Measurements from ENCODE around the gene MZT2B. TPM values are rescaled to one million over a fixed set of nuclear protein-coding genes. Genes with fewer than 3 reads are reported as not detected.
"Not testable (repeated sequence)": the region's sequence is repeated elsewhere in the genome, so short reads cannot be mapped to it uniquely, and the experiment has no call there.

The MZT2B gene
- total RNA-seq, 1 donor from 2014 or later, result 86.1 TPM

DNA sequence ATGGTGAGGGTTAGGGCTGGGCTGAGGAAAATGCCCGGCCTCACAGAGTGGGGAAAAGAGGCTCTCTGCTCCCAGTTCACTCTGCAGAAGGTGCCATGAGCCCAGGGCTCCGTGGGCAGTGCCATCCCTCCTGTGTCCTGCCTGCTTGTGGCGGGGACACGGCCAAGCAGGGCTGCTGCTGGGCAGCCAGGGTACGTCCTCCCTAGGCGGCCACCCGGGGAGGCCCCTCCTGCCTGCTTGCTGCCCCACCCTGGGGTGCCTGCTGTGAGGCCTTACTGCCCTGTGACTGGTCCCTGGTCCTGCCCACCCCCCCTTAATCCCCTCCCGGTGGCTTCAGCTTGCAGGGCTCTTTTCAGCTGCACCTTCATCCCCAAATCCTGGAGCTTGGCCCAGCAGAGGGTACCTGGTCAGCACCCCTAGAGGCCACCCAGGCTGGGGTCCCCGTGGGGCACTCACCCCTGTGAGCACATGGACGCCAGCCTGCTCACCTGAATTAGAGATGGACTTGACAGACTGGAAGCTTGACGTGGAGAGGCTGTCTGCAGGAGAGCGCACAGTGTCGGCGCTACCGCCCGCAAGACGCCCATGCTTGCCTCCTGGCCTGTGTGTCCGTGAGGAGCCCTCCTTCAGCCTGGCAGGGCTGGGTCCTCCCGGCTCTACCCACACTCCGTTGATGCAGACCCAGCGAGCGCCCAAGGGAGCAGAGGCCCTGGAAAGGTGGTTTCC lies 40.3 kb upstream of the MZT2B start:
- not testable (repeated sequence) for H3K27ac ChIP-seq (ENCODE audit: low read depth, low read length)

DNA sequence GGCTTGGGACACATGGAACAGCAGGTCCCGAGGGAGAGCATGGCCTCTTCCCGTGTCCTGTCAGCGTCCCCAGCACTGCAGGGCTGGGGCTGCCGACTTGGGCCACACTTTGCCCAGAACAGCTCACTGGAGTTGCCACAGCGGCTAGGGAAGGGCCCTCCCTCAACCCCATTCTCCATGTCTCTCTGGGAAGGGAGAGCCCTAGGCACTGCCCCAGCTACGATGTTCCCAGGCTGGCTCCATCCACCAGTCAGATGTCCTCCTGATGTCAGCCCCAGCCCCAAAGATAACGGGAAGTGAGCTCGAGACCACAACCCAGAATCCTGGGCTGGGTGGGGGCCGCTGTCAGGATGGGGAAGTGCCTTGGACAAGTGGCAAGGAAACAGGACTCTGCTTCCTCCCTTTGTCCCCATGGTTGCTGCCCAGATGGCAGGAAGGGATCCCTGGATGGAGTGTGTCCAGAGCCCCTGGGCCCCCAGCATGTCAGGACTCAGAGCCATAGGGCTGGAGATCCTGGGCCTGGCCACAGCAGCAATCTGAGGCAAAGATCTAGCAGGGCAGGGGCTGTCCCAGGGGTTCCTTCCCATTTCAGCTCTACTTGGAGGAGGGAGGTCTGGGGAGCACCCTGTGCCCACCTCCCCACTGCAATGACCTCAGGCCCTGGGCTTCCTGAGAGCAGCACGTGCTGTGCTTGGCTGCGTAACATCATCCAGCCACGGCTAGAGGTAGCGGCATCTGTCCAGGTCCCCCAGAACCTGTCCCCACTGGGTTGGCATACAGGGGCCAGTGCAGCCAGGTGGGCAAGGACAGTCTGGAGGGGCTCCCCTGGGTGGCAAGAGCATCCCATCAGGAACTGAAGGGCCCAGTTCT lies 39.4 kb upstream of the MZT2B start:
- H3K4me3 ChIP-seq (ENCODE audit: low read length in 3 of 3); H3K27ac ChIP-seq (ENCODE audit: low read depth, low read length); H3K9me3 ChIP-seq (ENCODE audit: control insufficient read depth in 3 of 3, low read length in 3 of 3); H3K9ac ChIP-seq (ENCODE audit: low read depth in 1 of 3, low read length in 3 of 3); H3K27me3 ChIP-seq (ENCODE audit: control insufficient read depth in 3 of 3, insufficient read depth in 3 of 3, low read length in 3 of 3); H3K4me1 ChIP-seq (ENCODE audit: control insufficient read depth in 3 of 3, insufficient read depth in 3 of 3, low read length in 3 of 3); H3K36me3 ChIP-seq (ENCODE audit: control insufficient read depth in 3 of 3, insufficient read depth in 3 of 3, low read length in 3 of 3): not testable (repeated sequence)

More for the DNA sequence above, 40.3 kb upstream of the MZT2B start:
- H3K36me3 ChIP-seq (ENCODE audit: control insufficient read depth in 3 of 3, insufficient read depth in 3 of 3, low read length in 3 of 3); H3K9me3 ChIP-seq (ENCODE audit: control insufficient read depth in 3 of 3, low read length in 3 of 3); H3K4me1 ChIP-seq (ENCODE audit: control insufficient read depth in 3 of 3, insufficient read depth in 3 of 3, low read length in 3 of 3); H3K27me3 ChIP-seq (ENCODE audit: control insufficient read depth in 3 of 3, insufficient read depth in 3 of 3, low read length in 3 of 3); H3K4me3 ChIP-seq (ENCODE audit: low read length in 3 of 3); H3K9ac ChIP-seq (ENCODE audit: low read depth in 1 of 3, low read length in 3 of 3): not testable (repeated sequence)

DNA sequence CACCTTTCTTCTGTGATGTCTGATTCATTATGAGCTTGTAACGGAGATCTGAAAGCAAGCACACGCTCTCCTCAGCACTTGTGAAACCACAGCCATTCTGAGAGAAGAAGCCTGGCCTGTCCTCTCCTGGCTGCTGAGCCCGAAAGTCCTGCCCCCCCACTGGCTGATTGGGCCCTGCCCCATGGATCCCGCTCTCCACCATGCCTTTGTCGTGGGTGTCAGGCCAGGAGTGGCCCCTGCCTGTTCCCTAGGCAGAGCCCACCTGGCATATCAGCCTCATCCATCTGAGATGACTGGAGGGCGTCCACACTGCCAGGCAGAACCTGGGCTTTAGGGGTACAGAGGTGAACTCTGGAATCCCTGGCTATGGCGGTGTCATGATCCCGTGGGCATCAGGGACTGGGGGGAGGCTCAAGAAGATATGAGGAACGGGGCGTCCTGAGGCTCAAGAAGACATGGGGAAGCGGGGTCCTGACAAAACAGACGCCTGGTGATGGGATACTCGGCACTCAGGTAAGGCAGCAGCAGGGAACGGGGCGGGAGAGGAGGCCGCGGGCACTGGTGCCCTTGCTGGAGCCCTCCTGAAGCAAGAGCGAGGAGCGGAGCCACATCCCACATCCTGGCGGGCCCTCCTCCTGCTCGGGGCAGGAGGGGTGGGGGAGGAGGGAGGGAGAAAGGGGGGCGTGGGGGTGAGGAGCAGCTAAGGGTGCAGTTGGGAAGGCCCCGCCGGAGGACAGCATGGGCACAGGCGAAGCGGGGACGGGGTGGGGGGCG lies 38.6 kb upstream of the MZT2B start:
- not testable (repeated sequence) for H3K27ac ChIP-seq (ENCODE audit: low read depth, low read length); H3K9ac ChIP-seq (ENCODE audit: low read depth in 1 of 3, low read length in 3 of 3); H3K4me1 ChIP-seq (ENCODE audit: control insufficient read depth in 3 of 3, insufficient read depth in 3 of 3, low read length in 3 of 3); H3K27me3 ChIP-seq (ENCODE audit: control insufficient read depth in 3 of 3, insufficient read depth in 3 of 3, low read length in 3 of 3); H3K4me3 ChIP-seq (ENCODE audit: low read length in 3 of 3); H3K9me3 ChIP-seq (ENCODE audit: control insufficient read depth in 3 of 3, low read length in 3 of 3); H3K36me3 ChIP-seq (ENCODE audit: control insufficient read depth in 3 of 3, insufficient read depth in 3 of 3, low read length in 3 of 3)

DNA sequence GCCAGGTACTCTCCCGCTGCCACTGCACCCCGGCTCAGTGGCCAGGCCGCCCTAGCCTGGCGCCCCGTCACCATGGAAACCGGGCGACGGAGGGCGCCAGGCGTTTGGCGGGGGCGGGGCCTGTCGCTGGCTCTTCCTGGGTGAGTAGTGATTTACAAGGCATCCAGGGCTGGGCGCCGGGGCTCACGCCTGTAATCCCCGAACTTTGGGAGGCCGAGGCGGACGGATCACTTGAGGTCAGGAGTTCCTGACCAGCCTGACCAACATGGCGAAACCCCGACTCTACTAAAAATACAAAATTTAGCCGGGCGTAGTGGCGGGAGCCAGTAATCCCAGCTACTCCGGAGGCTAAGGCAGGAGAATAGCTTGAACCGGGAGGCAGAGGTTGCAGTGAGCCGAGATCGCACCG lies 37.1 kb upstream of the MZT2B start, which contains the start of gene CCDC74B:
Gene CCDC74B (minus strand): TSS at position 107 of the 409 bp plus-strand sequence. CDS start 116 bp downstream, outside the sequence.
- not testable (repeated sequence) for H3K4me3 ChIP-seq (ENCODE audit: low read length in 3 of 3); H3K4me1 ChIP-seq (ENCODE audit: control insufficient read depth in 3 of 3, insufficient read depth in 3 of 3, low read length in 3 of 3); H3K9me3 ChIP-seq (ENCODE audit: control insufficient read depth in 3 of 3, low read length in 3 of 3); H3K36me3 ChIP-seq (ENCODE audit: control insufficient read depth in 3 of 3, insufficient read depth in 3 of 3, low read length in 3 of 3); H3K9ac ChIP-seq (ENCODE audit: low read depth in 1 of 3, low read length in 3 of 3); H3K27me3 ChIP-seq (ENCODE audit: control insufficient read depth in 3 of 3, insufficient read depth in 3 of 3, low read length in 3 of 3); H3K27ac ChIP-seq (ENCODE audit: low read depth, low read length)

DNA sequence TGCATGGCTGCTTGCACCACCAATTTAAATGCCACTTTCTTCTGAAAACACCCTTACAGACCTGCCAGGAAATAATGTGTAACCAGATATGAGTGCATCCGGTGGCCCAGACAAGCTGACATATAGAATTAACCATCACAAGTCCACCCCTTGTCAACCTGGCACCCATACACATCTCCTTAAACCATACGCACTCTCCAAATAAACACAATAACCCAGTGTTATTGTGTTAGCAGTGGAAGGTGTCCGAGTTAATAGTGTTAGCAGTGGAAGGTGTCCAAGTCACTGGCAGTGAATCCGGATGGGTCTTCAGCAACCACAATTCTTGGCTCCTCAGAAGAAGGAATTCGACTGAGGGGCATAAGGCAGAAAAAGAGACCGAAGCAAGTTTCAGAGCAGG lies 33.5 kb upstream of the MZT2B start:
- H3K9me3 ChIP-seq (ENCODE audit: control insufficient read depth in 3 of 3, low read length in 3 of 3); H3K27me3 ChIP-seq (ENCODE audit: control insufficient read depth in 3 of 3, insufficient read depth in 3 of 3, low read length in 3 of 3); H3K4me3 ChIP-seq (ENCODE audit: low read length in 3 of 3); H3K4me1 ChIP-seq (ENCODE audit: control insufficient read depth in 3 of 3, insufficient read depth in 3 of 3, low read length in 3 of 3); H3K27ac ChIP-seq (ENCODE audit: low read depth, low read length); H3K9ac ChIP-seq (ENCODE audit: low read depth in 1 of 3, low read length in 3 of 3): not testable (repeated sequence)
- H3K36me3 ChIP-seq (ENCODE audit: control insufficient read depth in 3 of 3, insufficient read depth in 3 of 3, low read length in 3 of 3), result peaks cover 6 to 11% (median 8%) of the 10 kb centered on the region in 3 donors

DNA sequence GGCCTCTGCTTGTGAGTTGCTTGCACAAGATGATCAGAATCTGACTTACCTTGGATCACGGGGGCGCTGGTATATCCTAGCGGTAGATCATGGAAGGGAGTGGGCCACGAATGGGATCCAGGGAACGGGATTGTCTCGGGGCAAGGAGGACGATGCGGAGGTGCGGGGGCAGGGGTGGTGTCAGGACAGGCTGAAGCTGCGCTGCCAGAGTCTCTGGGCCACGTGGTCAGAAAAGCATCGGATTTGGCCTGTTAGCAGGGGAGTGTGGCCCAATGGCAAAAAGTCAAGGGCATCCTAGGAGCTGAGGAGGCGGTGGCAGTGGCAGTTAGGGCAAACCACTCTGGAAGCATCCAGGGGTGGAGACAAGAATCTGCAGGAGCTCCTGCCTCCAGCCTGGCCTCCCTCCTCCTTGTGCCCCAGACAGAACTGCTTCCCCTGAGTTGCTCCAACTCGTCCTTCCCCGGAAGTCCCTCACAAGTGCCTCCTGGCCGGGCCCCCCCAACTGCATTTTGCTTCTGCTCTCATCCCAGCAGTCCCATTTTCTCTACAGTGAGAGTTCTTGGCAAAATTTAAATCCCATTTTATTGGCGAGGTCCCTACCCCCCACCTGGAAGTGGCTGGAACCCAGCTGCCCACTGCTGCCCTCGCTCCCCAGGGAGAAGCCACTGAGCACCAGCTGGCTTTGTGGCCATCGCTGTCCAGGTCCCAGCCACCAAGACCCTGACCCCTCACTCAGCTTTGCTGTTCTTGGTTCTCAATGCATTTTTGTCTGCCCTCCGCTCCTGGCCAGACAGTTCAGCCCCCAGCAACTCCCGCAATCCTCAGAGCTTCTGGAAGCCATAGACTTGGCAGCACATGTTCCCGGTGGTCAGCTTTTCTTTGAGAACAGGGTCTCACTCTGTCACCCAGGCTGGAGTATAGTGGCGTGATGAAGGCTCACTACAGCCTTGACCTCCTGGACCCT lies 31.6 kb upstream of the MZT2B start:
- Histone ChIP-seq H3K27me3 (ENCODE audit: control insufficient read depth in 3 of 3, insufficient read depth in 3 of 3, low read length in 3 of 3) (no peaks in the 10 kb centered on the region), H3K4me3 (ENCODE audit: low read length in 3 of 3) (no peak overlapping the region), H3K36me3 (ENCODE audit: control insufficient read depth in 3 of 3, insufficient read depth in 3 of 3, low read length in 3 of 3) (peaks cover 8 to 21% (median 12%) of the 10 kb centered on the region in 3 donors), H3K27ac (ENCODE audit: low read depth, low read length) (no peak overlapping the region), H3K9ac (ENCODE audit: low read depth in 1 of 3, low read length in 3 of 3) (no peak overlapping the region), H3K9me3 (ENCODE audit: control insufficient read depth in 3 of 3, low read length in 3 of 3) (no peaks in the 10 kb centered on the region), H3K4me1 (ENCODE audit: control insufficient read depth in 3 of 3, insufficient read depth in 3 of 3, low read length in 3 of 3) (no peaks in the 10 kb centered on the region)

DNA sequence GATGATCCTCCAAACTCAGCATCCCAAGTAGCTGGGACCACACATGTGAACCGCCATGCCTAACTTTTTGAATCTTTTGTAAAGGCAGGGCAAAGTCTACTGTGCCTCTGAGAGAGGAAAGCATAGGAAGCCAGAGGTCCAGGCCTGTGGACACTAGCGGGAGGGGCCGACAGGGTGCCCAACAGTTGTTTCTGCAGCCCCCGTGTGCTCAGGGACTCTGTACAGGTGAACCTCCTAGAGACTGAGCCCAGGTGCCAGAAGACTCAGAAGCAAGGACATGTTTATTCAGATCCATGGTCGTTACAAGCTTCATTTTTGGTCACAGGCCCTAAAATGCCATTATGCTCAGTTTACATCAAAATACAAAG lies 30.9 kb upstream of the MZT2B start:
- H3K27me3 ChIP-seq (ENCODE audit: control insufficient read depth in 3 of 3, insufficient read depth in 3 of 3, low read length in 3 of 3); H3K4me3 ChIP-seq (ENCODE audit: low read length in 3 of 3); H3K9me3 ChIP-seq (ENCODE audit: control insufficient read depth in 3 of 3, low read length in 3 of 3); H3K27ac ChIP-seq (ENCODE audit: low read depth, low read length); H3K4me1 ChIP-seq (ENCODE audit: control insufficient read depth in 3 of 3, insufficient read depth in 3 of 3, low read length in 3 of 3); H3K9ac ChIP-seq (ENCODE audit: low read depth in 1 of 3, low read length in 3 of 3): not testable (repeated sequence)
- H3K36me3 ChIP-seq (ENCODE audit: control insufficient read depth in 3 of 3, insufficient read depth in 3 of 3, low read length in 3 of 3), result peaks cover 8 to 21% (median 12%) of the 10 kb centered on the region in 3 donors

DNA sequence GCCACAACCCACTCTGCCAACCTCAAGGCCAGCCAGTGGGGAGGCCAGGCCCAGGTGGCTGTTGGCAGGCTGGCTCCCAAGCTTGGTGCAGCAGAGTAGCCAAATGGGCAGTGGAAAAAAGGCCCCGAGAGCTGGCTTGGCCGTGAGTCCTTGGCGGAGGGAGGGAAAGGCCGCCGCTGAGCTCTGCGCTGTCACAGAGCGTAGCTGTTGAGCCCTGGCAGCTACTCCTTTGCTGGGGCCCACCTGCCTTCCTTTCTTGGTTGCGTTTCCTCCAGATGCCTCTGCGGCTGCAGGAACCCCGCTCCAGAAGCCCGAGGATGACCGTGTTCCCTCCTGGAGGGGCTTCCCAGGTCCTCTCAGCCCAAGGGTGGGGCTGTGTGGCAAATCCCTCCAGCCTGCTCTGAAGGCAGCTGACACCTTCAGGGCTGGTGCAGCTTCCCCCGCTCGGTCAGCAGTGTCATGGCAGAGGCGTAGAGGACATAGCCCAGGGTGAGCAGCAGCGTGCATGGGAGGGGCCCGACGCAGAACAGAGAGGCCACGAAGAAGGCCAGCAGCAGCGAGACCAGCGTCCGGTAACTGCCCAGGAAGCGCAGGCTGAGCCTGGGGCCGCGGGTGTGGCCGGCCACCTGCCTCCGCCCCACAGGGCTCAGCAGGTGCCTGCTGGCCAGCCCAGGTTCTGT lies 29.8 kb upstream of the MZT2B start:
- not testable (repeated sequence) for H3K9ac ChIP-seq (ENCODE audit: low read depth in 1 of 3, low read length in 3 of 3); H3K9me3 ChIP-seq (ENCODE audit: control insufficient read depth in 3 of 3, low read length in 3 of 3); H3K27me3 ChIP-seq (ENCODE audit: control insufficient read depth in 3 of 3, insufficient read depth in 3 of 3, low read length in 3 of 3); H3K4me1 ChIP-seq (ENCODE audit: control insufficient read depth in 3 of 3, insufficient read depth in 3 of 3, low read length in 3 of 3); H3K27ac ChIP-seq (ENCODE audit: low read depth, low read length); H3K4me3 ChIP-seq (ENCODE audit: low read length in 3 of 3)
- H3K36me3 ChIP-seq (ENCODE audit: control insufficient read depth in 3 of 3, insufficient read depth in 3 of 3, low read length in 3 of 3), result peaks cover 8 to 21% (median 14%) of the 10 kb centered on the region in 3 donors

Measured in skeletal muscle tissue (tissue), 4 donors.